PFSK-1 (cell line): ENCODE results near the gene MED27.

Experiments
- FOXP2 ChIP-seq: optimal IDR thresholded peaks from 2 replicates; pipeline ENCODE3; 2011; ENCODE audit warnings: borderline replicate concordance, control low read depth, inconsistent platforms; ENCODE audit not compliant: insufficient read depth; ENCODE audit errors: extremely low read length, extremely low read depth
- POLR2AphosphoS5 ChIP-seq: IDR thresholded peaks from 2 replicates; pipeline ENCODE4 v1.6.1; 2012; ENCODE audit warnings: low read depth, mild to moderate bottlenecking, control low read depth, low read length, moderate library complexity
- SIN3A ChIP-seq: IDR thresholded peaks from 2 replicates; pipeline ENCODE4 v1.6.1; 2012; ENCODE audit warnings: mild to moderate bottlenecking, low read length, moderate library complexity, borderline replicate concordance; ENCODE audit not compliant: insufficient read depth
- TAF1 ChIP-seq: IDR thresholded peaks from 2 replicates; pipeline ENCODE4 v1.6.1; 2012; ENCODE audit warnings: low read length, control low read depth, borderline replicate concordance; ENCODE audit not compliant: insufficient read depth
- TF ChIP-seq, protein P1 (sequence below), 2 experiments: IDR thresholded peaks; 2 replicates each; pipeline versions ENCODE4 v1.6.1 to v1.8.0; 2011 to 2012; ENCODE audit warnings: low read depth in 2 of 2, low read length in 2 of 2, control low read depth in 1 of 2, inconsistent platforms in 1 of 2, mild to moderate bottlenecking in 1 of 2, moderate library complexity in 1 of 2; ENCODE audit not compliant: insufficient read depth in 1 of 2

MED27 gene

DNA sequence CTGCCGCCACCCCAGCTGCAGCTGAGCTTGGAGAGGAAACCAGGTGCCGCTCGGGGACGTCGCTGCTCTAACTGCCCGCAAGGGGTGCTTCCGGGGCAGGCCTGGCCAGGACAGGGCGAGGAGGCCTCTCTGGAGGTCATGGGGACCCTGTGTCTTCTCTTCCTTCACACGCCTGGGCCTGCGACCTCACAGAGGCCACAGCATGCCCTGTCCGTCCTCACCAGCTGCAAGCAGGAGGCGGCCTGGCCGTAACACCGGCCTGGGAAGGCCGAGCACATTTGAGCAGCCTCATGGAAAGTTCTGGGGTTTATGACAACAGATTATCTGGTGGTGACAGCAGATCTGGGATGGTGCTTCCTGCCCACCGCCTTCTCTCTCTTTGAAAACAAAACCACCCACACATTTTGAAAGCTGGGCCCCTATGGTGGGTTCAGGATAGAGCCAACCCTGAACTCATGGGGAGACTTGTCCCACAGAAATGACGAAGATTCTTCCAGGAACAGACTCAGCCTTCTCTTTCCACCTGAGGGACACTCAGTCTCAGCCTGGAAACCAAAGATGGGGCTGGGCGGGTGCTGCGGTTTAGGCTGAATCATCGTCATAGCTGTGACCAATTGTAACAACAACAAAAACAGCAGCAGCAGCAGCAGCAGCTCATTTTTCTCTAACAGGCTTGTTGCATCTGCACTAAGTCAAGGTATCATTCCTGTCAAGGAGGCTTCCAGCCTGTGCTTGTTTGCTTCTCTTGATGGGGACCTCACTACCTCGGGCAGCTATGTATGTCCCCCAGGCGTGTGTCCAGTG, 240.2 kb downstream of the MED27 start:
- TF ChIP-seq TAF1 (no peak), POLR2AphosphoS5 (no peak), SIN3A (no peak), FOXP2 (no peak)
- TF ChIP-seq, protein P1, sequence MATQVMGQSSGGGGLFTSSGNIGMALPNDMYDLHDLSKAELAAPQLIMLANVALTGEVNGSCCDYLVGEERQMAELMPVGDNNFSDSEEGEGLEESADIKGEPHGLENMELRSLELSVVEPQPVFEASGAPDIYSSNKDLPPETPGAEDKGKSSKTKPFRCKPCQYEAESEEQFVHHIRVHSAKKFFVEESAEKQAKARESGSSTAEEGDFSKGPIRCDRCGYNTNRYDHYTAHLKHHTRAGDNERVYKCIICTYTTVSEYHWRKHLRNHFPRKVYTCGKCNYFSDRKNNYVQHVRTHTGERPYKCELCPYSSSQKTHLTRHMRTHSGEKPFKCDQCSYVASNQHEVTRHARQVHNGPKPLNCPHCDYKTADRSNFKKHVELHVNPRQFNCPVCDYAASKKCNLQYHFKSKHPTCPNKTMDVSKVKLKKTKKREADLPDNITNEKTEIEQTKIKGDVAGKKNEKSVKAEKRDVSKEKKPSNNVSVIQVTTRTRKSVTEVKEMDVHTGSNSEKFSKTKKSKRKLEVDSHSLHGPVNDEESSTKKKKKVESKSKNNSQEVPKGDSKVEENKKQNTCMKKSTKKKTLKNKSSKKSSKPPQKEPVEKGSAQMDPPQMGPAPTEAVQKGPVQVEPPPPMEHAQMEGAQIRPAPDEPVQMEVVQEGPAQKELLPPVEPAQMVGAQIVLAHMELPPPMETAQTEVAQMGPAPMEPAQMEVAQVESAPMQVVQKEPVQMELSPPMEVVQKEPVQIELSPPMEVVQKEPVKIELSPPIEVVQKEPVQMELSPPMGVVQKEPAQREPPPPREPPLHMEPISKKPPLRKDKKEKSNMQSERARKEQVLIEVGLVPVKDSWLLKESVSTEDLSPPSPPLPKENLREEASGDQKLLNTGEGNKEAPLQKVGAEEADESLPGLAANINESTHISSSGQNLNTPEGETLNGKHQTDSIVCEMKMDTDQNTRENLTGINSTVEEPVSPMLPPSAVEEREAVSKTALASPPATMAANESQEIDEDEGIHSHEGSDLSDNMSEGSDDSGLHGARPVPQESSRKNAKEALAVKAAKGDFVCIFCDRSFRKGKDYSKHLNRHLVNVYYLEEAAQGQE (IDR thresholded peaks at IDR 0.05; ENCODE audit: insufficient read depth in 1 of 2, low read depth in 2 of 2, low read length in 2 of 2), result no peak

DNA sequence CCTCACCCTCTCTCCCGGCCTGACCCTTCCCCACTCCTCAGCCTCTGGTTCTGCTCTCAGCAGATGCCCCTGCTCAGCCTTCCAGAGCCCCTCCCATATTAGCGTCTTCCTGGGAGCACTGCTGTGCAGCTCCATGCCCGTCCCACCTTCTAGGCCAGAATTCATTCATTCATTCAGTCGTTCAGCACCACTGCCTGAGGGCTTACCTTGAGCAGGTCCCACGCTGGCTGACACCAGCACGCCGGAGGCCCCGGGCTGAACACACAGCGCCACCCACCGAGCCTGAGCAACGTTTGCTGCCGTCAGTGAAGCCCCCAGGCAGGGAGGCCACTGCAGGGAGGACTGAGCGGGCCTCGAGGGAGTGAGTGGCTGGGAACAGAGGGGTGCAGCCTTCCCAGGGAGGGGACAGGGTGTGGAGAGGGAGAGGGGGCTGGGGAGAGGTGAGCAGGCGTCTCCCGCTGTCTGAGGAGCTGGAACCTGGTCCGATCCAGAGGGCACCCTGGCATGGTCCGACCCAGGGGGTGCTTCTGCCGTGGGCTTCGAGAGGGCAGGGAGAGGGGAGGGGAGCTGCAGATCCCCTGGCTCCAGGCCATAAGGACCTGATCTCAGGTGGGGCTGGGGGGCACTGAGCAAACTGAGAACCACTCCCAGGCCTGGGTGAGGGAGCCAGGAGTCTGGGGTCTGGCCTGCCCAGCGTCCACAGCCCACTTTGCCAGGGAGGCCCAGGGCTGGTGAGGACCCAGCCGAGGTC, 241.0 kb downstream of the MED27 start:
- TF ChIP-seq SIN3A (no peak), POLR2AphosphoS5 (no peak), FOXP2 (no peak), TAF1 (no peak)
- TF ChIP-seq, protein P1 (IDR thresholded peaks at IDR 0.05; ENCODE audit: insufficient read depth in 1 of 2, low read depth in 2 of 2, low read length in 2 of 2), result no peak

DNA sequence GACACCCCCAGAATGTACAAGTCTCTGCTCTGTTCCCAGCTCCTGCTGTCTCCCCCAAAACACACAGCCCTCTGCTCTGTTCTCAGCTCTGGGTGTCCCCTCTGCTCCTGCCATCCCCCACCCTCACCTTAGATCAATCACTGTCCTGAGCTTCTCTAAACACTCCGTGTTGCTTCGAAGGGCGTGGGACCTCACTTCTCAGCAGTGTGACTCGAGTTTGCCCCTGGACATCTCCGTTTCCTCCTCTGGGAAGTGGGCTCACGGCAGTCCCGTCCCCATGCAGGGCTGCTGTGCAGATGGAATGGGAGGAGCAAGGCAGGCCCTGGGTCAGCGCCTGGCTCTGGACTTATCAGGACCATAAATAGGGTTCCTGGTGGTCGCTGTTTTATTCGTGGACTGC, 241.8 kb downstream of the MED27 start:
- TF ChIP-seq POLR2AphosphoS5 (no peak), FOXP2 (no peak), SIN3A (no peak), TAF1 (no peak)
- TF ChIP-seq, protein P1 (IDR thresholded peaks at IDR 0.05; ENCODE audit: insufficient read depth in 1 of 2, low read depth in 2 of 2, low read length in 2 of 2), result no peak

DNA sequence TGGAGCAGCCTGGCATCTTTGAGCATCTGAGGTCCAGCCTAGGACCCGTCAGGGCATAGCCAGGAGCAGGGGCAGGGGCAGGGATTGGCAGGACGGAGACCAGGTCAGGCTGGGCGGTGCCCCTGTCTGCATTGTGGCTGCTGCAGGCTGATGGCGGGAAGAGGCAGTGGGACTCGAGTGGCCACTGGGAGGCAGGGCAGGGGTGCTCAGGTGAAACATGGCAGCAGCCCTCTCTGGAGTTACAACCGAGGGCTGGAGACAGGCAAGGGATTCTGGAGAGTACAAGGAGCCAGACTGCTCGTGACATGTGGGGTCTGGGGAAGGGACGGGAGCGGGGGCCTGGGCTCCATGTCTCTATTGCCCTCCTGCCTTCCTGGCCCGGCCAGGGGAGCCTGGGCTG, 242.4 kb downstream of the MED27 start:
- TF ChIP-seq, protein P1 (IDR thresholded peaks at IDR 0.05; ENCODE audit: insufficient read depth in 1 of 2, low read depth in 2 of 2, low read length in 2 of 2), result no peak
- TF ChIP-seq TAF1 (no peak), POLR2AphosphoS5 (no peak)
